Heart right ventricle (tissue), 16 donors: ENCODE results near the gene RBBP8NL. TPM values are rescaled to one million over a fixed set of nuclear protein-coding genes. Genes with fewer than 3 reads are reported as not detected.

Experiments
- ATAC-seq, 8 donors: fragments of 200-7000 bp; cut with Tn5 transposase; one replicate each; pipeline ENCODE4 v1.9.1; 2020; ENCODE audit warnings: mild to moderate bottlenecking in 8 of 8, moderate library complexity in 8 of 8, moderate number of reproducible peaks in 1 of 8
- DNase-seq, 2 donors: peaks; one replicate each; pipeline ENCODE4 v3.0.0-alpha.2; 2020
- H3K27ac ChIP-seq, 10 donors: fragments of 200-600 bp; sonication (generic) in 2 of 10; one replicate each; pipeline versions ENCODE4 v1.5.0 to v1.8.0; 2020 to 2022; ENCODE audit warnings: mild to moderate bottlenecking in 3 of 10
- H3K27me3 ChIP-seq, 7 donors: fragments of 200-600 bp; one replicate each; pipeline ENCODE4 v1.8.0; 2021 to 2022; ENCODE audit warnings: mild to moderate bottlenecking in 2 of 7
- H3K36me3 ChIP-seq, 9 donors: fragments of 200-600 bp; sonication (generic) in 1 of 9; one replicate each; pipeline versions ENCODE4 v1.5.0 to v1.8.0; 2020 to 2022; ENCODE audit warnings: mild to moderate bottlenecking in 2 of 9
- H3K4me1 ChIP-seq, 9 donors: fragments of 200-600 bp; sonication (generic) in 1 of 9; one replicate each; pipeline versions ENCODE4 v1.5.0 to v1.8.0; 2020 to 2022; ENCODE audit warnings: mild to moderate bottlenecking in 4 of 9
- H3K4me3 ChIP-seq, 10 donors: fragments of 200-600 bp; sonication (generic) in 2 of 10; one replicate each; pipeline versions ENCODE4 v1.5.0 to v1.8.0; 2020 to 2022; ENCODE audit warnings: mild to moderate bottlenecking in 7 of 10, moderate library complexity in 2 of 10
- H3K9me3 ChIP-seq, 11 donors: fragments of 200-600 bp in 10 of 11; sonication (generic) in 2 of 11; one replicate each; pipeline versions ENCODE4 v1.5.0 to v1.8.0; 2013 to 2022; ENCODE audit warnings: mild to moderate bottlenecking in 2 of 11, control low read depth in 1 of 11, moderate library complexity in 1 of 11
- WGBS, 2 donors: extraction: QIAGEN DNeasy Blood & Tissue Kit; methylation state at CpG; one replicate each; pipeline ENCODE4 v1.1.7; 2013; ENCODE audit warnings: inconsistent platforms in 1 of 2; 5-methylcytosine and 5-hydroxymethylcytosine counted together
- intact Hi-C, 10 donors: fragments of 100-400 bp; cut with DNase I; formaldehyde crosslinking; loops; one replicate each; pipeline versions ENCODE4 v1.11.1 to v1.14.2; 2022
- polyA plus RNA-seq, 2 donors: library from polyadenylated mRNA; stranded (reverse); fragments of 200-250 nt; gene quantifications; one replicate each; pipeline ENCODE4 v1.2.3, GENCODE V29; 2013
- total RNA-seq, 10 donors: library from RNA; stranded (reverse); fragmentation: NEBNext Ultra II Directional in 3 of 10; extraction: Animal tissue kit (Norgen Biotek cat#: 25700) in 3 of 10; gene quantifications; one replicate each; pipeline versions ENCODE4 v1.2.1 to v1.2.4, GENCODE V29; 2021 to 2023
- TF ChIP-seq, protein P1 (sequence below), 9 donors: fragments of 200-600 bp; sonication (generic) in 2 of 9; IDR thresholded peaks; one replicate each; pipeline versions ENCODE4 v1.5.0 to v1.8.0; 2021 to 2022; ENCODE audit warnings: antibody characterized with exemption in 9 of 9, mild to moderate bottlenecking in 5 of 9, moderate library complexity in 1 of 9
- donor health status: Arrhythmogenic right ventricular cardiomyopathy.
- donor health status: ischemic (EF 13 %, LVEDD 7.1; RV severe dilation, severe dysfunction).
- donor health status: healthy with polysubstance abuse.
- donor health status: DM: no; HTN: yes; CAD: no.
- donor health status: DM: no; HTN: no; CAD: no.
- donor health status: ischemic (EF 25% LVEDD 6.9; RV normal size, moderate dysfunction).
- donor health status: ischemic (EF 25% LVEDD 5.7; RV mildly dilated, moderate dysfunction).
- donor health status: healthy.
- donor health status: DM: yes; HTN: yes; CAD: no.
- donor health status: Ischemic cardiomyopathy.
- donor health status: ischemic (EF 35%, LVEDD 5.7; RV mildly dilated, moderate dysfunction).
- donor health status: nonischemic (EF 11% LVEDD 7.7; RV severe dilation, severe dysfunction).
- donor health status: DM: yes; HTN: yes; CAD: no.
- donor health status: PGD.
- donor health status: ischemic (EF 29% LVEDD 5.4; RV normal size, mild dysfunction).
- donor health status: nonischemic (EF 23%, LVEDD 6.1; RV moderate dilation, normal function).

The RBBP8NL gene
- total and polyA plus RNA-seq, 12 donors = not detected

DNA sequence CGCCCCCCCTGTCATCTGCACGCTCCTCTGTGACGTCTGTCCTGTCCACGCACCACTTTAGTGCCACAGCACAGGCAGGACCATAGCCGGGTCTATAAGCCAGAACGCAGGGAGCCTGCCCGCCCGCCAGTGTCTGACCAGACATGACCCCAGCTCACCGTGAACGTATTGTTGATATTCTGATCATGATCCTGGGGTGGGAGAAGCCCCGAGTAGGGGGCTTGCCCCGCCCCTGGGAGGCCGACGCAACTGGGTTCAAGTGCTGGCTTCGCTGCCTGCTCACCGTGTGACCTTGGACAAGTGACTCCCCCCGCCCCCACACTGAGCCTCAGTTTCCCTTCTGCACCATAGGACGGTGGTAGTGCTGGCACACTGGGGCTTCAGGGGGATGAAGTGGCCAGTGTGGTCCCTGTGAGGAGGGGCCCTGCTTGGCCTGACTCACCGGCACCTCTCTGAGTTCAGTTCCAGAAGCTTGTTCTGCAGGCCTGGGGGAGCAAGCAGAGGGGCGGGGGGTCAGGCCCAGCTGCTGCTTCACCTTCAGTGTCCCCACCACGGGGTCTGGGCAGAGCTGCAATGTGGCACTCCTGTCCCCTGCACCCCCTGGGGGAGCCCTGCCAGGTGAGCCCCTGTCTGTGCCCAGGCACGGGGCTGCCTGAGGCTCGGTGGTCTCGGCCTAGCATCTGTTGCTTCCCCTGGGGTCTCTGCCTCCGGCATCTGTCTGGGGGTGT lies 9.2 kb downstream of the RBBP8NL start:
- ATAC-seq = no peak
- DNase-seq = no peak
- Histone ChIP-seq H3K36me3 (no peaks in the 10 kb centered on the region), H3K27me3 (peaks cover 0 to 23% (median under 1%) of the 10 kb centered on the region in 7 donors), H3K4me1 (no peaks in the 10 kb centered on the region), H3K27ac (no peak overlapping the region), H3K4me3 (no peak overlapping the region), H3K9me3 (no peaks in the 10 kb centered on the region)
- WGBS, 2 donors = 74 to 76% methylated on average over 25 of the region's 25 CpGs
- intact Hi-C loops = loop anchor here in 4 of 10 donors (10.0 kb wide), 3 partner anchors 77 to 197 kb away; no protein-coding TSS in a partner anchor
- TF ChIP-seq, protein P1, sequence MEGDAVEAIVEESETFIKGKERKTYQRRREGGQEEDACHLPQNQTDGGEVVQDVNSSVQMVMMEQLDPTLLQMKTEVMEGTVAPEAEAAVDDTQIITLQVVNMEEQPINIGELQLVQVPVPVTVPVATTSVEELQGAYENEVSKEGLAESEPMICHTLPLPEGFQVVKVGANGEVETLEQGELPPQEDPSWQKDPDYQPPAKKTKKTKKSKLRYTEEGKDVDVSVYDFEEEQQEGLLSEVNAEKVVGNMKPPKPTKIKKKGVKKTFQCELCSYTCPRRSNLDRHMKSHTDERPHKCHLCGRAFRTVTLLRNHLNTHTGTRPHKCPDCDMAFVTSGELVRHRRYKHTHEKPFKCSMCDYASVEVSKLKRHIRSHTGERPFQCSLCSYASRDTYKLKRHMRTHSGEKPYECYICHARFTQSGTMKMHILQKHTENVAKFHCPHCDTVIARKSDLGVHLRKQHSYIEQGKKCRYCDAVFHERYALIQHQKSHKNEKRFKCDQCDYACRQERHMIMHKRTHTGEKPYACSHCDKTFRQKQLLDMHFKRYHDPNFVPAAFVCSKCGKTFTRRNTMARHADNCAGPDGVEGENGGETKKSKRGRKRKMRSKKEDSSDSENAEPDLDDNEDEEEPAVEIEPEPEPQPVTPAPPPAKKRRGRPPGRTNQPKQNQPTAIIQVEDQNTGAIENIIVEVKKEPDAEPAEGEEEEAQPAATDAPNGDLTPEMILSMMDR (IDR thresholded peaks at IDR 0.05) = no peak

DNA sequence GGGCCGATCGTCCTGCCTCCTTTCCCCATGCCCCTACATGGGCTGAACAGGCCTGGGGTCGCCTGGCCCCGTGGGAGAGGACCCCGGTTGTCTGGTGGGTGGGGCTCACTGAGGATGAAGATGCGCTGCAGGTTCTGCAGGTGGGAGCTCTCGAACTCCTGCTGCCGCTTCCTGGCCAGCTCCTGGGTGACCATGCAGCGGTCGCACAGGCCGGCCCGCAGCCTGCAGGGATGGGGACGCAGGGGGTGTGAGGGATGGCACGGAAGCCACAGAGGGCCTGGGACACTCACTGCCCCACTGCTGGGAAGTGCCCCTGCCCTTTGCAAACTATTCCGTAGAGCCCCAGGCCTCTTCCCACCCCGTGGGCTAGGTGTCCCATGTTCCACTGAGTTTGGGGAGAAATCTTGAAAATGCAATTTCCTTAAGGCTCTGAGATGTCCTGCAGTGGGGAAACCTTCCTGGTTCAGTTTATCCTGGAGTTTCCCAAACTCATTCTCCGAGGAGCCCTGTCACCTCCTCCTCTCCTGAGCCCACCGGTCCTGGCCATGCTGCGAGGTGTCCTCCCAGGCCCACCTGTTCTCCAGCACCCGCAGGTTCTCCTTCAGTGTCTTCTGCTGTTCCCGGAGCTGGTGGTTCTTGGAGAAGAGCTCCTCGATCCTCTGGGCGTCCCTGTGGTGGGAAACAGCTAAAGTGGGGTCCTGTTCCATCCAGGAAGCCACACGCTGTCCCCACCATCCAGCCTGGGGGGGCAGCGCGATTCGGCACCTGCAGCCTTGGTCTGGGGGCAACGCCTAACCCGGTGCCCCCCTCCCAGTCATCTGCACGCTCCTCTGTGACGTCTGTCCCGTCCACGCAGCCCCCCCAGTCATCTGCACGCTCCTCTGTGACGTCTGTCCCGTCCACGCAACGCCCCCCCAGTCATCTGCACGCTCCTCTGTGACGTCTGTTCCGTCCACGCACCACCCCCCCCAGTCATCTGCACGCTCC lies 10.4 kb downstream of the RBBP8NL start:
- DNase-seq (no peak), ATAC-seq (no peak)
- Histone ChIP-seq H3K4me3 (no peak overlapping the region), H3K27ac (no peak overlapping the region), H3K27me3 (peaks cover 0 to 21% (median 0%) of the 10 kb centered on the region in 7 donors), H3K36me3 (no peaks in the 10 kb centered on the region), H3K9me3 (no peaks in the 10 kb centered on the region), H3K4me1 (no peaks in the 10 kb centered on the region)
- intact Hi-C loops = loop anchor here in 4 of 10 donors (10.0 kb wide), 3 partner anchors 78 to 198 kb away; no protein-coding TSS in a partner anchor
- TF ChIP-seq, protein P1 (IDR thresholded peaks at IDR 0.05) = no peak
- 79 to 82% methylated on average over 43 of the region's 43 CpGs for WGBS, 2 donors

DNA sequence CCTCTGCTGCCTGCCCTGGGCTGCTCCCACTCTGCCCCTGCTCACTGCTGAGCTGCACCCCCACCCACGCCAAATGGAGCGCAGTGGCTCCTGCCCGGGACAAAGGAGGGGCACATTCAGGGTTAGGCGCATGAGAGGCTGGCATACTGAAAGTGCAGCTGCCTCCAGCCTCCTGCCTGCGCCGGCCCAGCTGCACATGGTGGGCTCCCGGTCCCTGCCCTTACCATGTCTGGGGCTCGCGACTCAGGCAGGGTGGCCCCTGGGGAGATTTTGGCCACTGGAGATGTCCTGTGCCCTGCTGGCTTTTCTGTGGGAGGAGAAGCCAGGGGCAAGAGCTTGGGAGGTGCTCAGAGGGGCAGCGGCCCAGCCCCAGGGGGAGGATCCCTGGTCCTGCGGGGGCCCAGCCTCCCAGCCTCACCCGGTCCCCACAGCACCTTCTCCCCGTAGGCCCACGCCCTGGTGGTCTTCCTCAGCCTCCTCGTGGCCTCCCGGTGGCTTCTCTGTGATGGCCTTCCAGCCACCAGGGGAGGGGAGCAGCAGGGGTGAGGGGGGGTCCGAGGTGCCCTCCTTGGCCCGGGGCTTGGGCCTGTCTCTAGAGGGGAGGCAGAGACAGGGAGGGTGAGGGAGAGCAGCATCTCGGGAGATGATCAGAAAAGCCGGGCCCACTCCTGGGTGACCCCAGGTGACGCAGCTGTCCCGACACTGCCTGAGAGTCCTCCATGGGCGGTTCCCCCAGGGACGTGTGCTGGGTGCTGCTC lies 11.8 kb downstream of the RBBP8NL start:
- Histone ChIP-seq H3K4me3 (no peak overlapping the region), H3K4me1 (peaks cover 0 to 1% (median 0%) of the 10 kb centered on the region in 9 donors), H3K9me3 (no peaks in the 10 kb centered on the region), H3K27me3 (peaks cover 0 to 21% (median 0%) of the 10 kb centered on the region in 7 donors), H3K36me3 (no peaks in the 10 kb centered on the region), H3K27ac (no peak overlapping the region)
- intact Hi-C loops = loop anchor here in 4 of 10 donors (10.0 kb wide), 3 partner anchors 79 to 199 kb away; no protein-coding TSS in a partner anchor
- no peak for DNase-seq
- WGBS, 2 donors = 75 to 80% methylated on average over 24 of the region's 24 CpGs
- TF ChIP-seq, protein P1 (IDR thresholded peaks at IDR 0.05) = no peak
- ATAC-seq = no peak
